ENCODE results near the gene ZNF620. TPM values are rescaled to one million over a fixed set of nuclear protein-coding genes. Genes with fewer than 3 reads are reported as not detected.

The ZNF620 gene
- total RNA-seq, 1 donor from 2014 or later = 7.0 TPM

GRCh38 chr3:40521254-40521653, 15.4 kb downstream of the ZNF620 start:
- intact Hi-C loops (cut with DNase I) = no loop called here
- Histone ChIP-seq H3K27ac (no peak overlapping the region), H3K36me3 (peaks cover 6% of the 10 kb centered on the region), H3K4me3 (no peak overlapping the region), H3K4me1 (peaks cover 10% of the 10 kb centered on the region), H3K27me3 (no peaks in the 10 kb centered on the region), H3K9me3 (no peaks in the 10 kb centered on the region)
- no peak for DNase-seq
- no peak for ATAC-seq
- no peak for TF ChIP-seq CTCF (IDR thresholded peaks at IDR 0.05)

- H3K36me3 ChIP-seq = peaks cover 8% of the 10 kb centered on the region
- no peaks in the 10 kb centered on the region for H3K27me3 ChIP-seq
- no peaks in the 10 kb centered on the region for H3K9me3 ChIP-seq
- no peak for TF ChIP-seq CTCF (IDR thresholded peaks at IDR 0.05)
- DNase-seq (no peak), ATAC-seq (no peak)
- H3K4me3 ChIP-seq = peak overlapping the region; percentile 76
- H3K4me1 ChIP-seq = peaks cover 10% of the 10 kb centered on the region
- intact Hi-C loops (cut with DNase I) = no loop called here
- H3K27ac ChIP-seq = peak overlapping the region; percentile 96
These were observed 17.9 kb downstream of the ZNF620 start for GRCh38 chr3:40523781-40524180.

- H3K4me3 ChIP-seq = peak overlapping the region; percentile 76
- H3K27ac ChIP-seq = peak overlapping the region; percentile 96
- H3K36me3 ChIP-seq = peaks cover 8% of the 10 kb centered on the region
- ATAC-seq = no peak
- no peaks in the 10 kb centered on the region for H3K27me3 ChIP-seq
- peaks cover 10% of the 10 kb centered on the region for H3K4me1 ChIP-seq
- no peaks in the 10 kb centered on the region for H3K9me3 ChIP-seq
- DNase-seq = no peak
- intact Hi-C loops (cut with DNase I) = no loop called here
- no peak for TF ChIP-seq CTCF (IDR thresholded peaks at IDR 0.05)
These were observed 18.4 kb downstream of the ZNF620 start for GRCh38 chr3:40524222-40524567.

GRCh38 chr3:40524568-40525285, 18.9 kb downstream of the ZNF620 start, which contains the start of gene ZNF621:
Gene ZNF621, plus strand, starts transcription at chr3:40524960. Its CDS starts 881 bp downstream, at chr3:40525841.
- DNase-seq = peak; percentile 96
- H3K4me1 ChIP-seq = peaks cover 10% of the 10 kb centered on the region
- H3K27ac ChIP-seq = peak within 1 kb of the TSS; percentile 96
- H3K27me3 ChIP-seq = no peaks in the 10 kb centered on the region
- TF ChIP-seq CTCF (IDR thresholded peaks at IDR 0.05) = no peak
- ATAC-seq = peak; percentile 100
- H3K4me3 ChIP-seq = peak within 1 kb of the TSS; percentile 76
- no peaks in the 10 kb centered on the region for H3K9me3 ChIP-seq
- peaks cover 9% of the 10 kb centered on the region for H3K36me3 ChIP-seq
- intact Hi-C loops (cut with DNase I) = no loop called here

GRCh38 chr3:40528426-40528825, 22.6 kb downstream of the ZNF620 start:
- ATAC-seq (no peak), DNase-seq (no peak)
- Histone ChIP-seq H3K4me1 (peaks cover 10% of the 10 kb centered on the region), H3K27me3 (no peaks in the 10 kb centered on the region), H3K27ac (no peak overlapping the region), H3K4me3 (no peak overlapping the region), H3K36me3 (peaks cover 46% of the 10 kb centered on the region), H3K9me3 (no peaks in the 10 kb centered on the region)
- TF ChIP-seq CTCF (IDR thresholded peaks at IDR 0.05) = no peak
- intact Hi-C loops (cut with DNase I) = no loop called here

Measured in upper lobe of right lung (tissue), 1 donor.